ENCODE measurements around the gene P2RY2. TPM values are rescaled to one million over a fixed set of nuclear protein-coding genes. Genes with fewer than 3 reads are reported as not detected.

Gene P2RY2
- total and polyA plus RNA-seq, 2 of the 8 experiments (the other 6 are each of a cell fraction or from before 2014, with no cell fraction given), result 1.0 to 1.5 TPM

GRCh38 chr11:73172992-73173656, 45.0 kb upstream of the P2RY2 start (continued):
- TF ChIP-seq KDM4A (IDR thresholded peaks at IDR 0.05; ENCODE audit: low read depth, low read length, severe bottlenecking) (no peak), HDAC2 (IDR thresholded peaks at IDR 0.05; ENCODE audit: borderline replicate concordance in 1 of 2, low read depth in 2 of 2, low read length in 2 of 2) (no peak), POLR2AphosphoS5 (IDR thresholded peaks at IDR 0.05; ENCODE audit: low read depth, low read length) (no peak), BACH1 (IDR thresholded peaks at IDR 0.05; ENCODE audit: low read length) (no peak), CREB1 (IDR thresholded peaks at IDR 0.05) (no peak)
